ENCODE measurements around the gene COQ6. TPM values are rescaled to one million over a fixed set of nuclear protein-coding genes. Genes with fewer than 3 reads are reported as not detected.
"Not testable (repeated sequence)": the region's sequence is repeated elsewhere in the genome, so short reads cannot be mapped to it uniquely, and the experiment has no call there.

Gene COQ6
- total and polyA plus RNA-seq, 3 experiments from 2014 or later = 18.5 to 22.1 (median 20.9) TPM

DNA sequence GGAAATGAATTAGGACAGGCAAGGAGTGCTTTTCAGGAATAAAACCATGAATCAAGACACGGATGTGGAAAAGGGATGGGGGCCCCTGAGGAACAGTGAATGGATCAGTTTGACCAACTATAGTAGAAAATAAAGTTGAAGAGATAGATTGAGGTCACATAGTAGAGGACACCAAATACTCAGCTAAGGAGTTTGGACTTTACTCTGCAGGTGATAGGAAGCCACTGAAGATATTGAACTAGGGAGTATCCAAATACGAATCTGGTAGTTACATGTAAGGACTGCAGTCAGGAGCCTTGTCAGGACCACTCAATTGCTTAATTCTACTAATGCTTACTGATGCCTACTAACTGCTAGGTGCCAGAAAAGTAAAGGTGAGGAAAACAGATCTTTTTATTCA is 48.6 kb downstream of the COQ6 start:
- H3K27me3 Mint-ChIP-seq = no peaks in the 10 kb centered on the region
- H3K36me3 ChIP-seq (ENCODE audit: insufficient read depth, low read length) = no peaks in the 10 kb centered on the region
- H3K4me3 Mint-ChIP-seq = no peak overlapping the region
- H3K9me3 Mint-ChIP-seq = no peaks in the 10 kb centered on the region
- no peak overlapping the region for H3K27ac Mint-ChIP-seq
- H3K27ac ChIP-seq (ENCODE audit: low read depth, low read length) = no peak overlapping the region
- no peak for DNase-seq
- no peak overlapping the region for H3K4me3 ChIP-seq (ENCODE audit: low read length)
- ChIA-PET POLR2A (no interaction called here), CTCF (no interaction called here)
- no peaks in the 10 kb centered on the region for H3K27me3 ChIP-seq (ENCODE audit: insufficient read depth, low read length, poor library complexity, severe bottlenecking)
- peaks cover 0 to 5% (median 0%) of the 10 kb centered on the region in 3 donors for H3K4me1 Mint-ChIP-seq
- peaks cover 0 to 43% (median 16%) of the 10 kb centered on the region in 3 donors for H3K36me3 Mint-ChIP-seq
- H3K4me1 ChIP-seq (ENCODE audit: insufficient read depth, low read length) = no peaks in the 10 kb centered on the region
- no peaks in the 10 kb centered on the region for H3K9me3 ChIP-seq (ENCODE audit: low read length)

DNA sequence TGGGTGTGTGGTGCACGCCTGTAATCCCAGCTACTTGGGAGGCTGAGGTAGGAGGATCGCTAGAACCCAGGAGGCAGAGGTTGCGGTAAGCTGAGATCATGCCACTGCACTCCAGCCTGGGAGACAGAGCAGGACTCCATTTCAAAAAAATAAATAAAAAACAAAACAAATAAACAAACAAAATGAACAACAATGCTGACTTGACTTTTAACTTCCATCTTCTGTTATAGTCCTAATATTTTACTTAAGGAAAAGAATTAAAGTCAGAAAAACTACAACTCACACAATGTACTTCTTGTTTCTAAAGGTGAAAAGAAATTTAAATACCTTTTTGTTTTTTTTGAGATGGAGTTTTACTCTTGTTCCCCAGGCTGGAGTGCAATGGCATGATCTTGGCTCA is 55.6 kb downstream of the COQ6 start:
- H3K27me3 Mint-ChIP-seq; H3K4me3 Mint-ChIP-seq; H3K36me3 ChIP-seq (ENCODE audit: insufficient read depth, low read length); H3K9me3 Mint-ChIP-seq; H3K27ac ChIP-seq (ENCODE audit: low read depth, low read length); H3K4me1 Mint-ChIP-seq; H3K27ac Mint-ChIP-seq; H3K27me3 ChIP-seq (ENCODE audit: insufficient read depth, low read length, poor library complexity, severe bottlenecking); H3K4me3 ChIP-seq (ENCODE audit: low read length); DNase-seq; CTCF ChIA-PET; H3K9me3 ChIP-seq (ENCODE audit: low read length); H3K4me1 ChIP-seq (ENCODE audit: insufficient read depth, low read length): not testable (repeated sequence)
- H3K36me3 Mint-ChIP-seq = peaks cover 0 to 46% (median 8%) of the 10 kb centered on the region in 3 donors
- POLR2A ChIA-PET = interaction anchor here (0.6 kb wide), 1 partner anchor 848 kb away, joined by 3 read pairs; no protein-coding TSS in a partner anchor

DNA sequence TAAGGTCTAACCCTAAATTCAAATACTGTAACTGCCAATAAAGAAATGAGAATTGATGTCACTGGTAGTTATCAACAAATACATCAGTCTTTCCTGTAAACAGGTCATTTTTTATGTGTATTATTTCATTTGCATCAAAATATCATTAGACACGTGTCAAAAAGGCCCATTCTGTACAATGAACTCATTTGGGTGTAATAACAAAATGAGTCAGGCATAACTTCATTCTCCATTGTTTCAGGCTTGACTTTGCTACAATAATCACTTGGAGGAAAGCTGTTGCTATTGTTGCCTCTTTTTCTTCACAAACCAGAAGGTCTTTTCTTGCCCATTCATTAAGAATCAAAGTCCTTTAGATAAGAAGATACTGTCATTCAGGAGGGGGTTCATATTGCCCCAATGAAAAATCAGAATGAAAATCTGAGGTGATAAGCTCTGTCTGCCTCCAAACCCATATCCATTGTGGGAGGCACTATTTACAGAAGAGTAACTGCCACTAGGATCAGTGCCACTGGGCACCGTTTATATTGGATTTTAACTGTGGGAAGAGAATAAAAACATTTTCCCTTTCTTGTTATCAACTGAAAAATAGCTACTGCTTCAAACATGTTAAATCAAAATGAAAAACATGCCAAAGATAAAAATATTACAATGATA is 58.9 kb downstream of the COQ6 start:
- CTCF ChIA-PET = no interaction called here
- Mint-ChIP-seq H3K4me1 (no peaks in the 10 kb centered on the region), H3K9me3 (no peaks in the 10 kb centered on the region), H3K36me3 (peaks cover 0 to 59% (median 14%) of the 10 kb centered on the region in 3 donors), H3K4me3 (no peak overlapping the region), H3K27me3 (no peaks in the 10 kb centered on the region), H3K27ac (peak overlapping the region in 2 of 8 donors; percentile 29 to 31)
- POLR2A ChIA-PET = no interaction called here
- Histone ChIP-seq H3K36me3 (ENCODE audit: insufficient read depth, low read length) (no peaks in the 10 kb centered on the region), H3K9me3 (ENCODE audit: low read length) (no peaks in the 10 kb centered on the region), H3K27me3 (ENCODE audit: insufficient read depth, low read length, poor library complexity, severe bottlenecking) (no peaks in the 10 kb centered on the region), H3K27ac (ENCODE audit: low read depth, low read length) (no peak overlapping the region), H3K4me1 (ENCODE audit: insufficient read depth, low read length) (no peaks in the 10 kb centered on the region), H3K4me3 (ENCODE audit: low read length) (no peak overlapping the region)
- DNase-seq = no peak

Other genes with a start within 250 kb of the COQ6 start
- 10 to 100 TPM; 56.8 to 61.0 TPM for gene PNMA1, start 235.9 kb upstream of the COQ6 start, total RNA-seq
- gene PNMA1, start 235.9 kb upstream of the COQ6 start, polyA plus RNA-seq = 43.7 TPM
- 1 to 10 TPM; 3.3 to 4.2 TPM for gene PTGR2, start 98.5 kb upstream of the COQ6 start, total RNA-seq
- 3.0 TPM for gene PTGR2, start 98.5 kb upstream of the COQ6 start, polyA plus RNA-seq
- 10 to 100 TPM; 65.2 to 72.4 TPM for gene ZNF410, start 63.4 kb upstream of the COQ6 start, total RNA-seq
- 76.4 TPM for gene ZNF410, start 63.4 kb upstream of the COQ6 start, polyA plus RNA-seq
- 1 to 10 TPM; 1.7 to 2.1 TPM for gene FAM161B, start 208 bp upstream of the COQ6 start, total RNA-seq
- 3.3 TPM for gene FAM161B, start 208 bp upstream of the COQ6 start, polyA plus RNA-seq
- 10 to 100 TPM; 12.4 to 13.3 TPM for gene ENTPD5, start 69.0 kb downstream of the COQ6 start, total RNA-seq
- 8.5 TPM for gene ENTPD5, start 69.0 kb downstream of the COQ6 start, polyA plus RNA-seq
- 1 to 10 TPM; 1.3 to 1.9 TPM for gene BBOF1, start 69.0 kb downstream of the COQ6 start, total RNA-seq
- 4.9 TPM for gene BBOF1, start 69.0 kb downstream of the COQ6 start, polyA plus RNA-seq
- 10 to 100 TPM; 10.6 to 12.5 TPM for gene ALDH6A1, start 134.2 kb downstream of the COQ6 start, total RNA-seq
- 26.0 TPM for gene ALDH6A1, start 134.2 kb downstream of the COQ6 start, polyA plus RNA-seq
- gene LIN52, start 134.7 kb downstream of the COQ6 start, total RNA-seq = 10 to 100 TPM; 17.7 to 19.3 TPM
- gene LIN52, start 134.7 kb downstream of the COQ6 start, polyA plus RNA-seq = 13.9 TPM